ENCODE measurements around the gene SLC22A13.
"Not testable (repeated sequence)": the region's sequence is repeated elsewhere in the genome, so short reads cannot be mapped to it uniquely, and the experiment has no call there.

Gene SLC22A13

DNA sequence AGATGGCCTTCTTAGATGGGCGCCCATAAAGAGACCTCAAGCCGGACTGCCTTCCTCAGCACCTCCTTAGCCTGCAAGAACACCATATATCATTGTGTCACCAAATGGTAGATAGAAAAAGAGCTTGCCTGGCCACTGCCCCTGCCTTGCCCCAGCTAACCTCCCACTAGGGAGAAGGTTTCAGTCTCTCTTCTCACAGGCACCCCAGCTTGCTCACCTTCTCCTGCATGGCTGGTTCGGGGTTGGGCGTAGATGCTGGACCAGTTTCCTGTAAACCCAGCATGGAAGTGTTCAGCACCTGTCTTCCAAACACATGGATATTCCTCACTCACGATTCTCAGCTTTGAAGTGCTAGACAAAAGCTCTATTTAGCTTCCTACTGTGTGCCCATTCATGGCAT lies 13.2 kb downstream of the SLC22A13 start:
- H3K4me3 ChIP-seq (ENCODE audit: low read depth in 1 of 2, low read length in 2 of 2) = no peak overlapping the region
- no peaks in the 10 kb centered on the region for H3K4me1 ChIP-seq (ENCODE audit: control insufficient read depth in 1 of 2, insufficient read depth in 2 of 2, low read length in 2 of 2)
- H3K27me3 ChIP-seq (ENCODE audit: low read depth, low read length) = no peaks in the 10 kb centered on the region
- H3K36me3 ChIP-seq (ENCODE audit: control insufficient read depth in 1 of 2, insufficient read depth in 2 of 2, low read length in 2 of 2) = peaks cover 0 to 8% of the 10 kb centered on the region in 2 donors
- no peaks in the 10 kb centered on the region for H3K9me3 ChIP-seq (ENCODE audit: control insufficient read depth in 1 of 2, low read length in 2 of 2)
- H3K27ac ChIP-seq (ENCODE audit: low read length) = no peak overlapping the region

DNA sequence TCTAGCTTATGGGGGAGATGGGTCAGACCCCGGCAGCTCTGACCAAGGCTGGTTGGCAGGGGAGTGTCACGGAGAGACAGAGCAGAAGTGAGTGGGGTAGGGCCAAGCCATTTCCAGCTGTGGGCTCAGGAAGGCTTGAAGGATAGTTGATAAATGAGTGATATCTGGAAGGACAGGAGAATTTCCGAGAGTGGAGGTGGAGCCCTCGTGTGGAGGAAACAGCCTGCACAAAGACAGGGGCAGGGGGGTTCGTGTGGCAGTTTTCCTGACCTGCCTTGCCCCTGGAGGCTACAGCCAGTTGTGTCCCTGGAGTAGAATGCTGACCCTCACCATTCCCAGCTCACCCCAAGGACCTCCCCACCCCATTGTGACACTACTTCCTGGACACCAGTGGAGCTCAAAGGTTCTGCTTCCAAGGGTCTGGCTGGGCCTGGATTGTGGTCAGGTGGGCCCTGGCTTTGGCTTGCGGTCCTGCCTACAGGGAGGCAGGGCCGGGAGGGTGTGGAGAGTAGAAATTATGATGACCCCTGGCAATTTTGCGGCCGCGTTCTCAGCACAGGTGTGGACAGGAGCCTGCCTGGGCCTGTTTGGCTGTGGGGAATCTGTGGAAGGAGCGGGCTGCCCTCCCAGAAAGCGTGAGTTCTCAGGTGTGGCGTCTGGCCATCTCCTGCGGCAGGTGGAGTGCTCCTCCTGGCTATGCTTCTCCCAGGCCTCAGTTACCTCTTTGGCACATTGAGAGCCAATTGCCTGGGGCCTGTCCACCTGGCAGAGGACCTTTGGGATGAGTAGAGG lies 16.5 kb downstream of the SLC22A13 start, which contains the start of gene SLC22A14:
Gene SLC22A14 (plus strand): TSS at position 400 of the 792 bp plus-strand sequence. CDS start 23,733 bp downstream, outside the sequence.
- H3K9me3 ChIP-seq (ENCODE audit: control insufficient read depth in 1 of 2, low read length in 2 of 2) = no peaks in the 10 kb centered on the region
- no peaks in the 10 kb centered on the region for H3K27me3 ChIP-seq (ENCODE audit: low read depth, low read length)
- no peaks in the 10 kb centered on the region for H3K4me1 ChIP-seq (ENCODE audit: control insufficient read depth in 1 of 2, insufficient read depth in 2 of 2, low read length in 2 of 2)
- no peaks in the 10 kb centered on the region for H3K36me3 ChIP-seq (ENCODE audit: control insufficient read depth in 1 of 2, insufficient read depth in 2 of 2, low read length in 2 of 2)
- H3K4me3 ChIP-seq (ENCODE audit: low read depth in 1 of 2, low read length in 2 of 2) = no peak within 1 kb of the TSS
- no peak within 1 kb of the TSS for H3K27ac ChIP-seq (ENCODE audit: low read length)

DNA sequence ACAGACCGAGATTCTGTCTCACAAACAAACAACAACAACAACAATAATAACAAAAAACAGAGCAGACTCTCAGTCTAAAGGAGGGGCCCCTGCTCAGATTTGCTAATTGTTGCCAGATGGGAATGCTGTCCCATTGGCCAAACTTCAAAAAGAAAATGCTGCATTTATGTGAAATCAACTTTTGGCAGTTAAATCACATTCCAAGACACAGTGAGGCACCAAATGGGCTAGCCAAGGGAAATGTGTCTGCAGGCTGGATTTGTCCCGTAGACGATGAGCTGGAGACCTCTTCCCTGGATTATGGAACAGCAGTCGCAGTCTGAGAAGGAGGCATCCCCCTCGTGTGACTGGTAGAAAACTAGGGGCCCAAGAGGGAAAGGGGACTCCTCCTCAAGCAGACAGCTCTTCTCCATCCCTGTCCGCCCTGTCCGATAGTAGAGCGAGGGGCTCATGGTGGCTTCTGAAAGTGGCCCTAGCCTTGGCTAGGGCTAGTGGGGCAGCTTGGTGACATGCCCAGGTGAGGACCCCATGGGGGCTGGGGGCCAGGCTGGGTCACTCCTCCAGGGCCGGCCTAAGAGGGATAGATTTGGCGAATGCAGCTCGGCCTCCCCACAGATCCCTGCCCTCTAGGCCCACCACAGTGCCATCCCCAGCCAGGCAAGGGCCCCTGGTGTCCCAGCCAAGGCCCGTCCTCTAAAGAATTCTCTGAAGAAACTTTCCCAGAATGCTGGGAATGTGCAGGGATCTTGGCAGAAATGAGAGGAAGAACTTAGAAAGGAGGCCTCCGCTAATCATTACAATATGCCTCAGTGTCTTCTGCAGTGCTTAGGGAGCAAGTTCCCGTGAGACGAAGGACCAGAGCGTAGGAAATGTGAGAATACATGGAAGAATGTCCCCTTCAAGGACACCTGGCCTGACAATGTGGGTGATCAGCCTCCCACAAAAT lies 18.5 kb downstream of the SLC22A13 start:
- H3K36me3 ChIP-seq (ENCODE audit: control insufficient read depth in 1 of 2, insufficient read depth in 2 of 2, low read length in 2 of 2) = no peaks in the 10 kb centered on the region

DNA sequence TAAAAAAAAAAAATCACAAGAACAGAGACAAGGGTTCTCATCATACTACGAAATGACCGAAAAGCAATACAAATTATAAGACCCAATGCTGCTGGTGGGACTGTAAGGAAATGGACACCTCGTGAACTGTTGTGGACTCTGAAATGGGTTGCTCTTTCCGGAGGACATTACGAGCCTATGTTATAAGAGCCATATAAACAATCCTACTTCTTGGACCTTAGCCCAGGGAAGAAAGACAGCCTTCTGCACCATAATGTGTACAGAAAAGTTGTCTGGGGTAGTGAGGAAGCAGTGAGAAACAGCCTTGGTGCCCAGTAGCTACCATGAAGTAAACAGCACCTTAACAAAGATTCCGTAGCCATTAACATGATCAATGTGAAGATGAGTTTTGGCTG lies 19.1 kb downstream of the SLC22A13 start:
- no peaks in the 10 kb centered on the region for H3K27me3 ChIP-seq (ENCODE audit: low read depth, low read length)
- H3K27ac ChIP-seq (ENCODE audit: low read length) = no peak overlapping the region
- H3K4me1 ChIP-seq (ENCODE audit: control insufficient read depth in 1 of 2, insufficient read depth in 2 of 2, low read length in 2 of 2) = no peaks in the 10 kb centered on the region
- no peak overlapping the region for H3K4me3 ChIP-seq (ENCODE audit: low read depth in 1 of 2, low read length in 2 of 2)
- H3K36me3 ChIP-seq (ENCODE audit: control insufficient read depth in 1 of 2, insufficient read depth in 2 of 2, low read length in 2 of 2) = no peaks in the 10 kb centered on the region
- H3K9me3 ChIP-seq (ENCODE audit: control insufficient read depth in 1 of 2, low read length in 2 of 2) = no peaks in the 10 kb centered on the region

More for the DNA sequence above, 18.5 kb downstream of the SLC22A13 start:
- Histone ChIP-seq H3K27ac (ENCODE audit: low read length) (no peak overlapping the region), H3K9me3 (ENCODE audit: control insufficient read depth in 1 of 2, low read length in 2 of 2) (no peaks in the 10 kb centered on the region), H3K27me3 (ENCODE audit: low read depth, low read length) (no peaks in the 10 kb centered on the region), H3K4me1 (ENCODE audit: control insufficient read depth in 1 of 2, insufficient read depth in 2 of 2, low read length in 2 of 2) (no peaks in the 10 kb centered on the region), H3K4me3 (ENCODE audit: low read depth in 1 of 2, low read length in 2 of 2) (no peak overlapping the region)

DNA sequence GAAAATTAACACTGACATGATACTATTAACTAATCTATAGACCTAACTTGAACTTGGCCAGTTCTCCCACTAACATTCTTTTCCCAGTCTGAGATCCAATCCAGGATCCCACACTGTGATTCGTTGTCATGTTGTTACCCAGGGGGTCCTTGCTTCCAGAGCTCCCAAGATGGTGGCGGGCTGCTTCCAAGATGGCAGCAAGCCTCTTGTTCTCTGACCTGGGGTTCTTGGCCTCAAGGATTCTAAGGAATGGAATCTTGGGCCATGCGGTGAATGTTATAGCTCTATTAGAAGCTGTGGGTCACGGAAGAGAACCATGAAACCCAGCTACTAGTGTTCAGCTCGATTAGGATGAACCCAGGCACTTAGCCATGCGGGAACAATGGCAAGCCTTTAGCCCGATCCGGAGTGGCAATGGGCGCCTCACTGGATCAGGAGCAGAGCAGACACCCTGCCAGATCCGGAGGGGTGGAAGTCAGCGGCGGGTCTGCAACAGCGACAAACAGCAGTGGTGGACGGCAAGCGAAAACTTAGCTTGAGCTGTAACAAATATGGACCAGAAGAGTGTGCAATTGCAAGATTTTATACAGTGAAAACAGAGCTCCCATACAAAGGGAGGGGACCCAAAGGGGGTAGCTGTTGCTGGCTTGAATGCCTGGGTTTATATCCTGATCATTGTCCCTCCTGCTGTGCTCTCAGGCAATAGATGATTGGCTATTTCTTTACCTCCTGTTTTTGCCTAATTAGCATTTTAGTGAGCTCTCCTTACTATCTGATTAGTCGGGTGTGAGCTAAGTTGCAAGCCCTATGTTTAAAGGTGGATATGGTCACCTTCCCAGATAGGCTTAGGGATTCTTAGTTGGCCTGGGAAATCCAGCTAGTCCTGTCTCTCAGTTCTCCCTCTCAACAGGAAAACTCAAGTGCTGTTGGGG lies 23.9 kb downstream of the SLC22A13 start:
- H3K27me3 ChIP-seq (ENCODE audit: low read depth, low read length); H3K4me3 ChIP-seq (ENCODE audit: low read depth in 1 of 2, low read length in 2 of 2); H3K27ac ChIP-seq (ENCODE audit: low read length); H3K36me3 ChIP-seq (ENCODE audit: control insufficient read depth in 1 of 2, insufficient read depth in 2 of 2, low read length in 2 of 2); H3K4me1 ChIP-seq (ENCODE audit: control insufficient read depth in 1 of 2, insufficient read depth in 2 of 2, low read length in 2 of 2); H3K9me3 ChIP-seq (ENCODE audit: control insufficient read depth in 1 of 2, low read length in 2 of 2): not testable (repeated sequence)

DNA sequence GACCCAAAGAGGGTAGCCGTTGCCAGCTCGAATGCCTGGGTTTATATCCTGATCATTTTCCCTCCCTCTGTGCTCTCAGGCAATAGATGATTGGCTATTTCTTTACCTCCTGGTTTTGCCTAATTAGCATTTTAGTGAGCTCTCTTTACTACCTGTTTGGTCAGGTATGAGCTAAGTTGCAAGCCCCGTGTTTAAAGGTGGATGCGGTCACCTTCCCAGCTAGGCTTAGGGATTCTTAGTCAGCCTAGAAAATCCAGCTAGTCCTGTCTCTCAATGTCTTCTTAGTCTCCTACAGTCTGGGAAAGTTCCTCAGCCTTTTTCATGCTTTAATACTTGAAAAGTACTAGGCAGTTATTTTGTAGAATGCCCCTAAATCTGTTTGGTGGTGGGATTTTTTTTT lies 31.4 kb downstream of the SLC22A13 start:
- H3K36me3 ChIP-seq (ENCODE audit: control insufficient read depth in 1 of 2, insufficient read depth in 2 of 2, low read length in 2 of 2); H3K4me3 ChIP-seq (ENCODE audit: low read depth in 1 of 2, low read length in 2 of 2); H3K4me1 ChIP-seq (ENCODE audit: control insufficient read depth in 1 of 2, insufficient read depth in 2 of 2, low read length in 2 of 2); H3K9me3 ChIP-seq (ENCODE audit: control insufficient read depth in 1 of 2, low read length in 2 of 2); H3K27ac ChIP-seq (ENCODE audit: low read length); H3K27me3 ChIP-seq (ENCODE audit: low read depth, low read length): not testable (repeated sequence)

DNA sequence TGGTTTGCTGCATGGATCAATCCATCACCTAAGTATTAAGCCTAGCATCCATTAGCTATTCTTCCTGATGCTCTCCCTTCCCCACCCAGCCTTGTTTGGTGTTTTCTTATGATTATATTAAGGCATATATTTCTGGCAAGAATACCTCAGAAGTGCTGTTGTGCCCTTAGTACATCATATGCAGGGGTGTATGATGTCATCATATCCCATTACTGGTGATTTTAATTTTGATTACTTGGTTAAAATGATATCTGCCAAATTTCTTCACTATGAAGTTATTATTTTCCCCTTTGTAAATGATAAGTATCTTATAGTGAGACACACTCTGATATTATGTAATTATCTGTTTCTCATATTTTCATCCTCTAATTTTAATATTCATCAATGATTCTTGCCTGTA lies 31.9 kb downstream of the SLC22A13 start:
- no peaks in the 10 kb centered on the region for H3K27me3 ChIP-seq (ENCODE audit: low read depth, low read length)
- H3K4me3 ChIP-seq (ENCODE audit: low read depth in 1 of 2, low read length in 2 of 2) = no peak overlapping the region
- no peaks in the 10 kb centered on the region for H3K9me3 ChIP-seq (ENCODE audit: control insufficient read depth in 1 of 2, low read length in 2 of 2)
- no peaks in the 10 kb centered on the region for H3K36me3 ChIP-seq (ENCODE audit: control insufficient read depth in 1 of 2, insufficient read depth in 2 of 2, low read length in 2 of 2)
- no peaks in the 10 kb centered on the region for H3K4me1 ChIP-seq (ENCODE audit: control insufficient read depth in 1 of 2, insufficient read depth in 2 of 2, low read length in 2 of 2)
- no peak overlapping the region for H3K27ac ChIP-seq (ENCODE audit: low read length)

DNA sequence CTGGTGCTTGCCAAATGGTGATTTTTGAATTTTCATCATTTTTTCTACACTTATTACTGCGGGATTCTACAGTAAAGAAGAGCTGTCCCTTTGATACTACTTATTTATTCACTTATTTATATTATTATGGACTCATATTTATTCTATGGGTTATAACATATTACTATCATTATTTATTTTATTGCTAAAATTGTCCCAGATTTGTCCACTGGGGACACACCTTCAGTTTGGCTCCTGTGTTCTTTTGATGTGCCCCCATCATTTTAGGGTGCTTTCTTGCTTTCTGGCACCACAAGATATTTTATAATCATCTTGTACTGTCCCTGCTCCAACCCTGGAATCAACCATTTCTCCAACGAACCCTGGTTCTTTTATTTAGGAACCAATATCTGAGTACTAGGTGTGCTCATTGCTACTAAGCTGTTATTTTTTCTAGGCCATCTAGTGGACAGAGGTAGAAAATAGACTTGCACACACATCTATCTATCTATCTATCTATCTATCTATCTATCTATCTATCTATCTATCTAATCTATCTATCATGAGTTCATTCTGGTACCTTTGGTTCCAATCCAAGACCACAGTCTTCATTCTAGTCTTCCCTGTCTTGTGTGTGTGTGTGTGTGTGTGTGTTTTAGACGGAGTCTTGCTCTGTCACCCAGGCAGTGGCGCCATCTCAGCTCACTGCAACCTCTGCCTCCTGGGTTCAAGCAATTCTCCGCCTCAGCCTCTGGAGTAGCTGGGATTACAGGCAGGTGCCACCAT lies 32.5 kb downstream of the SLC22A13 start:
- Histone ChIP-seq H3K27me3 (ENCODE audit: low read depth, low read length) (no peaks in the 10 kb centered on the region), H3K4me3 (ENCODE audit: low read depth in 1 of 2, low read length in 2 of 2) (no peak overlapping the region), H3K27ac (ENCODE audit: low read length) (no peak overlapping the region), H3K9me3 (ENCODE audit: control insufficient read depth in 1 of 2, low read length in 2 of 2) (no peaks in the 10 kb centered on the region), H3K36me3 (ENCODE audit: control insufficient read depth in 1 of 2, insufficient read depth in 2 of 2, low read length in 2 of 2) (no peaks in the 10 kb centered on the region), H3K4me1 (ENCODE audit: control insufficient read depth in 1 of 2, insufficient read depth in 2 of 2, low read length in 2 of 2) (no peaks in the 10 kb centered on the region)

DNA sequence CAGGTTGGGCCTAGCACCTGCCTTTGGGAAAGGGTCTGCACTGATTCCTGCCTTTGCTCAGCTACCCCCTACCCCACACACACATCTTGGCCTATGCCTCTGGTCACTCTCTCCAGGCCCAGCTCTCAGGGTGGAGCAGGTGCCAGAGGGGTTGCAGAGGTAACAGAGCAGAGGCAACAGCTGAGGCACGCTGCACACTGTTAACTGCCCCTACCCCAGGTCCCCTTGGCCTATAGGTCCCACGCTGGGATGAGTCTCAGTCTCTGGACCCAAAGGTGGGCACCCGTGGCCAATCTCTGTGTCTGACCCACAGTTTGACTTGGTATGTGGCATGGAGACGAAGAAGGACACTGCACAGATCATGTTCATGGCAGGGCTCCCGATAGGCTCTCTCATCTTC lies 41.3 kb downstream of the SLC22A13 start:
- no peak overlapping the region for H3K4me3 ChIP-seq (ENCODE audit: low read depth in 1 of 2, low read length in 2 of 2)
- H3K27ac ChIP-seq (ENCODE audit: low read length) = no peak overlapping the region
- no peaks in the 10 kb centered on the region for H3K4me1 ChIP-seq (ENCODE audit: control insufficient read depth in 1 of 2, insufficient read depth in 2 of 2, low read length in 2 of 2)
- H3K27me3 ChIP-seq (ENCODE audit: low read depth, low read length) = no peaks in the 10 kb centered on the region
- no peaks in the 10 kb centered on the region for H3K9me3 ChIP-seq (ENCODE audit: control insufficient read depth in 1 of 2, low read length in 2 of 2)
- no peaks in the 10 kb centered on the region for H3K36me3 ChIP-seq (ENCODE audit: control insufficient read depth in 1 of 2, insufficient read depth in 2 of 2, low read length in 2 of 2)

DNA sequence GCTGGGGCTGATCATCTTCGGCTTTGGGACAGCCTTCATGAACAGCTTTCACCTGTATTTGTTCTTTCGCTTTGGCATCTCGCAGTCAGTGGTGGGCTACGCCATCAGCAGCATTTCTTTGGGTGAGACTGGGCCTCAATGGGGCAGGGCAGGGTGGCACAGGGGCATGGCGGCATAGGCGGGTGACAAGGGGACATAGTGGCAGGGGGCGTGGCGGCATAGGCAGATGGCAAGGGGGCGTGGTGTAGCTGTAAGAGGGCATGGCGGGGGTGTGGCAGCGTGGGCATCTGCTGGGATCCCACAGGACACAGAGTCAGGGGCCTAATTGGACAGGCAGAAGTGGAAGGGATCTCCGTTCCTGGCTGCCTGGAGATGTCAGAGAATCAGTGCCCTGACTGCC lies 42.0 kb downstream of the SLC22A13 start:
- Histone ChIP-seq H3K9me3 (ENCODE audit: control insufficient read depth in 1 of 2, low read length in 2 of 2) (no peaks in the 10 kb centered on the region), H3K27me3 (ENCODE audit: low read depth, low read length) (no peaks in the 10 kb centered on the region), H3K4me1 (ENCODE audit: control insufficient read depth in 1 of 2, insufficient read depth in 2 of 2, low read length in 2 of 2) (no peaks in the 10 kb centered on the region), H3K27ac (ENCODE audit: low read length) (no peak overlapping the region), H3K36me3 (ENCODE audit: control insufficient read depth in 1 of 2, insufficient read depth in 2 of 2, low read length in 2 of 2) (no peaks in the 10 kb centered on the region), H3K4me3 (ENCODE audit: low read depth in 1 of 2, low read length in 2 of 2) (no peak overlapping the region)
